K562 (cell line): ENCODE data around the gene SLC22A7. TPM values are rescaled to one million over a fixed set of nuclear protein-coding genes. Genes with fewer than 3 reads are reported as not detected.

Experiments used
- ARNT ChIP-seq, 2 experiments: fragments of 450-650 bp; IDR thresholded peaks; 2 replicates each; pipeline ENCODE4 v1.6.1; 2016; ENCODE audit warnings: mild to moderate bottlenecking in 1 of 2
- CREB1 ChIP-seq, 2 experiments: sonication (generic) in 1 of 2; formaldehyde crosslinking in 1 of 2; IDR thresholded peaks; 2 replicates each; pipeline versions ENCODE4 v1.6.1 to v1.8.0; 2012 to 2022; ENCODE audit warnings: inconsistent platforms in 1 of 2, mild to moderate bottlenecking in 1 of 2, missing genetic modification reagents in 1 of 2, moderate library complexity in 1 of 2
- CTCFL ChIP-seq: IDR thresholded peaks from 2 replicates; pipeline ENCODE4 v1.6.1; 2011; ENCODE audit warnings: borderline replicate concordance, low read depth, mild to moderate bottlenecking, moderate library complexity, low read length; ENCODE audit not compliant: insufficient read depth, poor library complexity, severe bottlenecking
- E2F8 ChIP-seq: fragments of 450-650 bp; IDR thresholded peaks from 2 replicates; pipeline ENCODE4 v1.7.1; 2018; ENCODE audit warnings: mild to moderate bottlenecking, low read depth; ENCODE audit not compliant: partially characterized antibody
- ELF2 ChIP-seq: fragments of 250-450 bp; sonication (Bioruptor Pico); IDR thresholded peaks from 2 replicates; pipeline ENCODE4 v1.5.0; 2021; ENCODE audit warnings: mild to moderate bottlenecking
- ESRRA ChIP-seq: fragments of 450-650 bp; IDR thresholded peaks from 2 replicates; pipeline ENCODE4 v1.6.1; 2014; ENCODE audit warnings: low read depth, mild to moderate bottlenecking, moderate library complexity, borderline replicate concordance
- HCFC1 ChIP-seq: IDR thresholded peaks from 2 replicates; pipeline ENCODE4 v1.6.1; 2012; ENCODE audit warnings: low read depth, low read length, improper control_type of control experiment
- MECOM ChIP-seq: fragments of 250-450 bp; sonication (Bioruptor Pico); IDR thresholded peaks from 2 replicates; pipeline ENCODE4 v1.8.0; 2022; ENCODE audit warnings: inconsistent platforms
- PHB2 ChIP-seq: fragments of 450-650 bp; IDR thresholded peaks from 2 replicates; pipeline ENCODE4 v1.6.1; 2017; ENCODE audit warnings: low read depth
- PHF8 ChIP-seq: fragments of 200-600 bp; sonication (generic); IDR thresholded peaks from 2 replicates; pipeline ENCODE4 v1.6.1; 2012; ENCODE audit warnings: mixed run types, mild to moderate bottlenecking, inconsistent platforms, low read length, moderate library complexity, borderline replicate concordance
- POLR2AphosphoS5 ChIP-seq: IDR thresholded peaks from 2 replicates; pipeline ENCODE4 v1.6.1; 2011; ENCODE audit warnings: mild to moderate bottlenecking, low read depth, low read length, moderate library complexity; ENCODE audit not compliant: control insufficient read depth, insufficient read depth
- RBM17 ChIP-seq: fragments of 200-400 bp; formaldehyde crosslinking; IDR thresholded peaks from 2 replicates; pipeline ENCODE4 v1.6.1; 2017; ENCODE audit warnings: low read depth, mild to moderate bottlenecking, low read length, borderline replicate concordance
- SRSF7 ChIP-seq: fragments of 200-400 bp; formaldehyde crosslinking; optimal IDR thresholded peaks from 2 replicates; pipeline ENCODE3; 2017; ENCODE audit warnings: mild to moderate bottlenecking, low read depth, low read length
- TFAM ChIP-seq: fragments of 250-450 bp; sonication (Bioruptor Pico); conservative IDR thresholded peaks from 2 replicates; pipeline ENCODE4 v1.5.0; 2021; ENCODE audit warnings: mild to moderate bottlenecking, moderate library complexity
- TOE1 ChIP-seq, 2 experiments: fragments of 450-650 bp in 1 of 2; sonication (generic) in 1 of 2; formaldehyde crosslinking in 1 of 2; IDR thresholded peaks; 2 replicates each; pipeline versions ENCODE4 v1.7.1 to v1.8.0; 2016 to 2022; ENCODE audit warnings: borderline replicate concordance in 2 of 2, mild to moderate bottlenecking in 2 of 2, antibody characterized with exemption in 1 of 2, inconsistent platforms in 1 of 2, low read depth in 1 of 2, missing genetic modification reagents in 1 of 2, moderate library complexity in 1 of 2
- ZBTB34 ChIP-seq: fragments of 250-450 bp; sonication (Bioruptor Pico); IDR thresholded peaks from 2 replicates; pipeline ENCODE4 v1.8.0; 2021; ENCODE audit warnings: mild to moderate bottlenecking, moderate library complexity
- ZNF655 ChIP-seq: fragments of 250-450 bp; sonication (Bioruptor Pico); IDR thresholded peaks from 2 replicates; pipeline ENCODE4 v1.5.0; 2021
- polyA plus RNA-seq, 8 experiments: library from polyadenylated mRNA; depleted of rRNA in 4 of 8; stranded (reverse) in 5 of 8; unstranded in 3 of 8; fragments of >200 nt; fragmentation: Nextera tagmentation in 2 of 8; fragmentation: Illumina TruSeq in 1 of 8; extraction: Ambion mirVana in 2 of 8; extraction: Trizol in 1 of 8; gene quantifications; 2 replicates each; pipeline versions ENCODE4 v1.2.1 to v1.2.3, GENCODE V29; 2011 to 2014; ENCODE audit warnings: inconsistent platforms in 1 of 8, missing spikeins in 1 of 8
- total RNA-seq, 7 experiments: library from RNA; depleted of rRNA in 6 of 7; stranded (reverse); fragments of >200 nt in 6 of 7; fragmentation: Illumina TruSeq in 2 of 7; extraction: Trizol in 2 of 7; gene quantifications; 2 replicates each; pipeline versions ENCODE4 v1.2.1 to v1.2.3, GENCODE V29; 2011 to 2021; ENCODE audit warnings: low replicate concordance in 1 of 7

Gene SLC22A7
- total and polyA plus RNA-seq, 9 of the 15 experiments (the other 6 are each of a cell fraction or from before 2014, with no cell fraction given): not detected

GRCh38 chr6:43267619-43268354 lies 30.3 kb upstream of the SLC22A7 start (continued):
- TF ChIP-seq PHF8 (no peak), TOE1 (IDR thresholded peaks at IDR 0.05; ENCODE audit: borderline replicate concordance) (no peak; the same call in 1 of the 2 replicates), TOE1 (CRISPR knock-in tag; IDR thresholded peaks at IDR 0.05; ENCODE audit: borderline replicate concordance, low read depth) (no peak), RBM17 (no peak), E2F8 (no peak), PHB2 (no peak), ZNF655 (CRISPR knock-in tag) (no peak), MECOM (CRISPR knock-in tag) (no peak; the same call in 1 of the 2 replicates), ARNT (IDR thresholded peaks at IDR 0.05) (peak in 1 of 2 experiments; percentile 35; a peak in 1 of 4 replicates), POLR2AphosphoS5 (no peak), ZBTB34 (no peak), CTCFL (no peak), CREB1 (IDR thresholded peaks at IDR 0.05) (no peak), CREB1 (CRISPR knock-in tag; IDR thresholded peaks at IDR 0.05) (no peak), TFAM (no peak), SRSF7 (no peak), ESRRA (peak; percentile 97), HCFC1 (no peak), ELF2 (CRISPR knock-in tag) (no peak)
